ENCODE data around the gene CNPY1. TPM values are rescaled to one million over a fixed set of nuclear protein-coding genes. Genes with fewer than 3 reads are reported as not detected.

The CNPY1 gene
- total and polyA plus RNA-seq, 2 donors (not counting 1 experiment from before 2014, with no cell fraction given): not detected

GRCh38 chr7:155569681-155570080 lies 23.3 kb upstream of the CNPY1 start:
- H3K27ac ChIP-seq (ENCODE audit: insufficient read depth, low read length): no peak overlapping the region
- no peak for DNase-seq (ENCODE audit: low read depth in 2 of 2)
- no peak overlapping the region for H3K9ac ChIP-seq (ENCODE audit: insufficient read depth, low read length)
- H3K36me3 ChIP-seq (ENCODE audit: control insufficient read depth, insufficient read depth, low read length): no peaks in the 10 kb centered on the region
- no peaks in the 10 kb centered on the region for H3K79me2 ChIP-seq (ENCODE audit: control insufficient read depth, insufficient read depth, low read length)
- no peak for TF ChIP-seq EZH2 (IDR thresholded peaks at IDR 0.05; ENCODE audit: low read length, missing control alignments)
- TF ChIP-seq, protein P1, sequence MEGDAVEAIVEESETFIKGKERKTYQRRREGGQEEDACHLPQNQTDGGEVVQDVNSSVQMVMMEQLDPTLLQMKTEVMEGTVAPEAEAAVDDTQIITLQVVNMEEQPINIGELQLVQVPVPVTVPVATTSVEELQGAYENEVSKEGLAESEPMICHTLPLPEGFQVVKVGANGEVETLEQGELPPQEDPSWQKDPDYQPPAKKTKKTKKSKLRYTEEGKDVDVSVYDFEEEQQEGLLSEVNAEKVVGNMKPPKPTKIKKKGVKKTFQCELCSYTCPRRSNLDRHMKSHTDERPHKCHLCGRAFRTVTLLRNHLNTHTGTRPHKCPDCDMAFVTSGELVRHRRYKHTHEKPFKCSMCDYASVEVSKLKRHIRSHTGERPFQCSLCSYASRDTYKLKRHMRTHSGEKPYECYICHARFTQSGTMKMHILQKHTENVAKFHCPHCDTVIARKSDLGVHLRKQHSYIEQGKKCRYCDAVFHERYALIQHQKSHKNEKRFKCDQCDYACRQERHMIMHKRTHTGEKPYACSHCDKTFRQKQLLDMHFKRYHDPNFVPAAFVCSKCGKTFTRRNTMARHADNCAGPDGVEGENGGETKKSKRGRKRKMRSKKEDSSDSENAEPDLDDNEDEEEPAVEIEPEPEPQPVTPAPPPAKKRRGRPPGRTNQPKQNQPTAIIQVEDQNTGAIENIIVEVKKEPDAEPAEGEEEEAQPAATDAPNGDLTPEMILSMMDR (conservative IDR thresholded peaks at IDR 0.05 in 1 of 2, IDR thresholded peaks at IDR 0.05 in 1 of 2; ENCODE audit: low read depth in 1 of 2, low read length in 2 of 2): no peak
- no peaks in the 10 kb centered on the region for H3K9me3 ChIP-seq (ENCODE audit: control insufficient read depth, insufficient read depth, low read depth, low read length)
- no peak overlapping the region for H3K4me3 ChIP-seq (replicated peaks in 1 of 4; ENCODE audit: control extremely low read depth in 1 of 4, insufficient read depth in 1 of 4, low read depth in 3 of 4, low read length in 4 of 4)
- no peaks in the 10 kb centered on the region for H3K27me3 ChIP-seq (ENCODE audit: control insufficient read depth, insufficient read depth, low read length)
- no peaks in the 10 kb centered on the region for H4K20me1 ChIP-seq (ENCODE audit: control insufficient read depth, extremely low read depth, insufficient read depth, low read length)
- no peaks in the 10 kb centered on the region for H3K4me1 ChIP-seq (ENCODE audit: control insufficient read depth, extremely low read depth, insufficient read depth, low read length)
- no peak overlapping the region for H2AFZ ChIP-seq (ENCODE audit: low read length)
- H3K4me2 ChIP-seq (ENCODE audit: extremely low read depth, insufficient read depth, low read length): no peak overlapping the region

- TF ChIP-seq, protein P1 (conservative IDR thresholded peaks at IDR 0.05 in 1 of 2, IDR thresholded peaks at IDR 0.05 in 1 of 2; ENCODE audit: low read depth in 1 of 2, low read length in 2 of 2): no peak
- TF ChIP-seq EZH2 (IDR thresholded peaks at IDR 0.05; ENCODE audit: low read length, missing control alignments): no peak
- no peak for DNase-seq (ENCODE audit: low read depth in 2 of 2)
- H3K27me3 ChIP-seq (ENCODE audit: control insufficient read depth, insufficient read depth, low read length): no peaks in the 10 kb centered on the region
Measured at GRCh38 chr7:155568842-155569494, 22.6 kb upstream of the CNPY1 start.

GRCh38 chr7:155568333-155568660 lies 21.9 kb upstream of the CNPY1 start:
- H3K4me3 ChIP-seq (replicated peaks in 1 of 4; ENCODE audit: control extremely low read depth in 1 of 4, insufficient read depth in 1 of 4, low read depth in 3 of 4, low read length in 4 of 4): no peak overlapping the region
- H3K9me3 ChIP-seq (ENCODE audit: control insufficient read depth, insufficient read depth, low read depth, low read length): no peaks in the 10 kb centered on the region
- H3K27me3 ChIP-seq (ENCODE audit: control insufficient read depth, insufficient read depth, low read length): no peaks in the 10 kb centered on the region
- H3K27ac ChIP-seq (ENCODE audit: insufficient read depth, low read length): no peak overlapping the region
- H3K4me1 ChIP-seq (ENCODE audit: control insufficient read depth, extremely low read depth, insufficient read depth, low read length): no peaks in the 10 kb centered on the region
- H2AFZ ChIP-seq (ENCODE audit: low read length): no peak overlapping the region
- DNase-seq (ENCODE audit: low read depth in 2 of 2): no peak
- no peaks in the 10 kb centered on the region for H3K79me2 ChIP-seq (ENCODE audit: control insufficient read depth, insufficient read depth, low read length)
- no peaks in the 10 kb centered on the region for H3K36me3 ChIP-seq (ENCODE audit: control insufficient read depth, insufficient read depth, low read length)
- H4K20me1 ChIP-seq (ENCODE audit: control insufficient read depth, extremely low read depth, insufficient read depth, low read length): no peaks in the 10 kb centered on the region
- H3K4me2 ChIP-seq (ENCODE audit: extremely low read depth, insufficient read depth, low read length): no peak overlapping the region
- H3K9ac ChIP-seq (ENCODE audit: insufficient read depth, low read length): no peak overlapping the region
- TF ChIP-seq, protein P1 (conservative IDR thresholded peaks at IDR 0.05 in 1 of 2, IDR thresholded peaks at IDR 0.05 in 1 of 2; ENCODE audit: low read depth in 1 of 2, low read length in 2 of 2): no peak
- no peak for TF ChIP-seq EZH2 (IDR thresholded peaks at IDR 0.05; ENCODE audit: low read length, missing control alignments)

More at GRCh38 chr7:155568842-155569494, 22.6 kb upstream of the CNPY1 start:
- Histone ChIP-seq H3K4me1 (ENCODE audit: control insufficient read depth, extremely low read depth, insufficient read depth, low read length) (no peaks in the 10 kb centered on the region), H3K4me2 (ENCODE audit: extremely low read depth, insufficient read depth, low read length) (no peak overlapping the region), H3K4me3 (replicated peaks in 1 of 4; ENCODE audit: control extremely low read depth in 1 of 4, insufficient read depth in 1 of 4, low read depth in 3 of 4, low read length in 4 of 4) (no peak overlapping the region), H3K79me2 (ENCODE audit: control insufficient read depth, insufficient read depth, low read length) (no peaks in the 10 kb centered on the region), H3K9me3 (ENCODE audit: control insufficient read depth, insufficient read depth, low read depth, low read length) (no peaks in the 10 kb centered on the region), H4K20me1 (ENCODE audit: control insufficient read depth, extremely low read depth, insufficient read depth, low read length) (no peaks in the 10 kb centered on the region), H3K36me3 (ENCODE audit: control insufficient read depth, insufficient read depth, low read length) (no peaks in the 10 kb centered on the region), H3K27ac (ENCODE audit: insufficient read depth, low read length) (no peak overlapping the region), H3K9ac (ENCODE audit: insufficient read depth, low read length) (no peak overlapping the region), H2AFZ (ENCODE audit: low read length) (no peak overlapping the region)

All from fibroblast of lung (primary cell).